ENCODE measurements around the gene ALOX15B. TPM values are rescaled to one million over a fixed set of nuclear protein-coding genes. Genes with fewer than 3 reads are reported as not detected.

ALOX15B gene
- total and polyA plus RNA-seq, 2 donors from 2014 or later: 0.15 to 8.0 TPM

- FAIRE-seq: no peak
Observed at GRCh38 chr17:8041249-8041928, 2.5 kb downstream of the ALOX15B start.

GRCh38 chr17:8041979-8042378 lies 3.1 kb downstream of the ALOX15B start:
- H3K27me3 ChIP-seq (ENCODE audit: control insufficient read depth, insufficient read depth, low read length): no peaks in the 10 kb centered on the region
- TF ChIP-seq CTCF (IDR thresholded peaks at IDR 0.05; ENCODE audit: borderline replicate concordance, extremely low read depth, insufficient read depth): no peak
- no peaks in the 10 kb centered on the region for H3K4me1 ChIP-seq (ENCODE audit: control insufficient read depth in 2 of 3, insufficient read depth in 2 of 3, low read depth in 1 of 3, low read length in 3 of 3)
- H3K27ac ChIP-seq (ENCODE audit: low read depth in 2 of 2, low read length in 2 of 2): no peak overlapping the region
- no peak overlapping the region for H3K4me3 ChIP-seq (ENCODE audit: low read length in 3 of 3)
- FAIRE-seq: no peak
- DNase-seq: no peak
- intact Hi-C loops (cut with DNase I): no loop called here
- no peaks in the 10 kb centered on the region for H3K9me3 ChIP-seq (ENCODE audit: control insufficient read depth in 2 of 3, insufficient read depth in 1 of 3, low read length in 3 of 3)
- H3K36me3 ChIP-seq (ENCODE audit: control insufficient read depth in 2 of 3, insufficient read depth in 3 of 3, low read length in 3 of 3): no peaks in the 10 kb centered on the region
- no peak overlapping the region for H3K9ac ChIP-seq (ENCODE audit: low read length in 3 of 3)

More at GRCh38 chr17:8041249-8041928, 2.5 kb downstream of the ALOX15B start:
- TF ChIP-seq CTCF (IDR thresholded peaks at IDR 0.05; ENCODE audit: borderline replicate concordance, extremely low read depth, insufficient read depth): peak; percentile 42
- Histone ChIP-seq H3K27ac (ENCODE audit: low read depth in 2 of 2, low read length in 2 of 2) (no peak overlapping the region), H3K9ac (ENCODE audit: low read length in 3 of 3) (no peak overlapping the region), H3K36me3 (ENCODE audit: control insufficient read depth in 2 of 3, insufficient read depth in 3 of 3, low read length in 3 of 3) (no peaks in the 10 kb centered on the region), H3K4me3 (ENCODE audit: low read length in 3 of 3) (no peak overlapping the region), H3K4me1 (ENCODE audit: control insufficient read depth in 2 of 3, insufficient read depth in 2 of 3, low read depth in 1 of 3, low read length in 3 of 3) (no peaks in the 10 kb centered on the region), H3K27me3 (ENCODE audit: control insufficient read depth, insufficient read depth, low read length) (no peaks in the 10 kb centered on the region), H3K9me3 (ENCODE audit: control insufficient read depth in 2 of 3, insufficient read depth in 1 of 3, low read length in 3 of 3) (no peaks in the 10 kb centered on the region)
- peak in 3 of 5 donors; percentile 40 to 65 (median 58) for DNase-seq
- intact Hi-C loops (cut with DNase I): no loop called here

- Histone ChIP-seq H3K27ac (ENCODE audit: low read depth in 2 of 2, low read length in 2 of 2) (no peak overlapping the region), H3K36me3 (ENCODE audit: control insufficient read depth in 2 of 3, insufficient read depth in 3 of 3, low read length in 3 of 3) (no peaks in the 10 kb centered on the region), H3K9me3 (ENCODE audit: control insufficient read depth in 2 of 3, insufficient read depth in 1 of 3, low read length in 3 of 3) (no peaks in the 10 kb centered on the region), H3K4me1 (ENCODE audit: control insufficient read depth in 2 of 3, insufficient read depth in 2 of 3, low read depth in 1 of 3, low read length in 3 of 3) (no peaks in the 10 kb centered on the region), H3K4me3 (ENCODE audit: low read length in 3 of 3) (no peak overlapping the region), H3K9ac (ENCODE audit: low read length in 3 of 3) (no peak overlapping the region), H3K27me3 (ENCODE audit: control insufficient read depth, insufficient read depth, low read length) (no peaks in the 10 kb centered on the region)
- intact Hi-C loops (cut with DNase I): no loop called here
- no peak for TF ChIP-seq CTCF (IDR thresholded peaks at IDR 0.05; ENCODE audit: borderline replicate concordance, extremely low read depth, insufficient read depth)
- FAIRE-seq: no peak
- no peak for DNase-seq
Observed at GRCh38 chr17:8044819-8045810, 6.3 kb downstream of the ALOX15B start.
